Measurements from ENCODE around the gene VDAC2.
"Not testable (repeated sequence)": the region's sequence is repeated elsewhere in the genome, so short reads cannot be mapped to it uniquely, and the experiment has no call there.

VDAC2 gene

GRCh38 chr10:75203724-75204123 is 6.9 kb upstream of the VDAC2 start:
- ChIA-PET POLR2A (no interaction called here), CTCF (interaction anchor here (3.0 to 5.7 kb wide), 3 partner anchors 16 to 32 kb away, joined by 8 to 26 read pairs (median 23); partner anchors contain the start of gene COMTD1)
- DNase-seq (ENCODE audit: low read depth, low spot score) = no peak

DNA sequence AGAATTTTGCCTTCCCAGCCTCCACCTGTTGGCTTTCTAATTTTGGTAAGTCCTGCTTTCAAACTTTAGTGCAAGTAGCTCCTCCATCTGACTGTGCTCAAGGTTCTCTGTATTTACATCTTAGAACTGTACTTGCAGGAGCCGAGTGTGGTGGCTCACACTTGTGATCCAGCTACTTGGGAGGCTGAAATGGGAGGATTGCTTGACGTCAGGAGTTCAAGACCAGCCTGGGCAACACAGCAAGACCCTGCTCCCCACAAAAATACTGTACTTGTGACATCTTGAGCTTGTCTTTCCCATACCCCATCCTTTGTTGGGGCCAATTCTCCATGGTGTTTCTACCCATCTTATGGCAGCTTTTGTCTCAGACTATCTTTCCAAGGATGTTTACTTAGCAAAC is 4.7 kb upstream of the VDAC2 start:
- ChIA-PET POLR2A (no interaction called here), CTCF (interaction anchor here (0.8 to 5.7 kb wide), 5 partner anchors 10 to 30 kb away, joined by 3 to 26 read pairs (median 4); partner anchors contain the start of gene COMTD1)
- DNase-seq (ENCODE audit: low read depth, low spot score) = no peak
- TF ChIP-seq CTCF (IDR thresholded peaks at IDR 0.05; ENCODE audit: insufficient read depth, low read length, missing control alignments) = no peak
- H3K4me3 ChIP-seq (ENCODE audit: low read depth, low read length) = no peak overlapping the region

More at GRCh38 chr10:75203724-75204123, 6.9 kb upstream of the VDAC2 start:
- no peak overlapping the region for H3K4me3 ChIP-seq (ENCODE audit: low read depth, low read length)
- no peak for TF ChIP-seq CTCF (IDR thresholded peaks at IDR 0.05; ENCODE audit: insufficient read depth, low read length, missing control alignments)

- POLR2A ChIA-PET; H3K4me3 ChIP-seq (ENCODE audit: low read depth, low read length): not testable (repeated sequence)
These were observed 4.0 kb upstream of the VDAC2 start for GRCh38 chr10:75206638-75207037.

GRCh38 chr10:75207079-75207856 is 3.3 kb upstream of the VDAC2 start:
- no peak for DNase-seq (ENCODE audit: low read depth, low spot score)
- H3K4me3 ChIP-seq (ENCODE audit: low read depth, low read length) = no peak overlapping the region
- no peak for TF ChIP-seq CTCF (IDR thresholded peaks at IDR 0.05; ENCODE audit: insufficient read depth, low read length, missing control alignments)
- ChIA-PET POLR2A (no interaction called here), CTCF (interaction anchor here (1.1 to 5.7 kb wide), 4 partner anchors 20 to 93 kb away, joined by 3 to 26 read pairs (median 14); partner anchors contain the start of gene COMTD1)

More at GRCh38 chr10:75206638-75207037, 4.0 kb upstream of the VDAC2 start:
- DNase-seq (ENCODE audit: low read depth, low spot score) = not testable (repeated sequence)
- CTCF ChIA-PET = interaction anchor here (0.8 to 5.7 kb wide), 4 partner anchors 19 to 29 kb away, joined by 3 to 26 read pairs (median 13); partner anchors contain the start of gene COMTD1

DNA sequence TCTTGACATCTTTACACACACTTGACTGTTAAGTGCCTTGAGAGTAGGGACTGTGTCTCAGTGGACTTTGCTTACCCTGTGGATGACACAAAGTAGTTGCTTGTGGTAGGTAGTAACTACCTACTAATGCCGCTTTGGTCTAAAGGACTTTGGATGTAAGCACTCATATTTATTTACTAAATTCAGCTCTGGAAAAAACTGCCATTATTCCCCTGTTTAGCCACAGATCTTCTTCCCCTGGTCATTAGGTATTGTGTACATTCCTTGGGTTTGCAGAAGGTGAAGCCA is 2.8 kb upstream of the VDAC2 start:
- POLR2A ChIA-PET = no interaction called here
- no peak for DNase-seq (ENCODE audit: low read depth, low spot score)
- CTCF ChIA-PET = interaction anchor here (0.6 to 5.7 kb wide), 4 partner anchors 13 to 94 kb away, joined by 3 to 26 read pairs (median 4); partner anchors contain the start of gene COMTD1
- H3K4me3 ChIP-seq (ENCODE audit: low read depth, low read length) = no peak overlapping the region
- TF ChIP-seq CTCF (IDR thresholded peaks at IDR 0.05; ENCODE audit: insufficient read depth, low read length, missing control alignments) = no peak

DNA sequence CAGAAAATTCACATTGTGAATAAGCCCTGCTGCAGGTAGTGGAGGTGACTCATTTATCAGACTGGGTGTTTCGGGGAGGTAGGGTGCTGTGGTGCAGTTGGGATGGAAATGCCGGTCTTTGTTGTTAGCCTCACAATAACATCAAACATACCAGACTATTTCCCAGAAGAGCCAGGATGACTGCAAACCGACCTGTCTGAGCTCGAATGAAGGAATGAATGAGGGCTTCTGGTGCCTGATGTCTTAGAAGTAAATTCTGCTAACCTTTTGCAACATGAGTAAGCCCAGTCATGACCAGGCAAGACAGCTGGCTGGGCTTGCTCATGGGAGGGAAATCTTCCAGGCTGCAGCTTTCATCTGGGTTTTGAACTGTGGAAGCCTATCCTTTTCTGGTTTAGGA is 2.4 kb upstream of the VDAC2 start:
- CTCF ChIA-PET = interaction anchor here (0.6 to 5.7 kb wide), 4 partner anchors 13 to 94 kb away, joined by 3 to 26 read pairs (median 4); partner anchors contain the start of gene COMTD1
- H3K4me3 ChIP-seq (ENCODE audit: low read depth, low read length) = no peak overlapping the region
- DNase-seq (ENCODE audit: low read depth, low spot score) = no peak
- no peak for TF ChIP-seq CTCF (IDR thresholded peaks at IDR 0.05; ENCODE audit: insufficient read depth, low read length, missing control alignments)
- POLR2A ChIA-PET = no interaction called here
